Measurements from ENCODE around the gene ANTKMT.

DNA sequence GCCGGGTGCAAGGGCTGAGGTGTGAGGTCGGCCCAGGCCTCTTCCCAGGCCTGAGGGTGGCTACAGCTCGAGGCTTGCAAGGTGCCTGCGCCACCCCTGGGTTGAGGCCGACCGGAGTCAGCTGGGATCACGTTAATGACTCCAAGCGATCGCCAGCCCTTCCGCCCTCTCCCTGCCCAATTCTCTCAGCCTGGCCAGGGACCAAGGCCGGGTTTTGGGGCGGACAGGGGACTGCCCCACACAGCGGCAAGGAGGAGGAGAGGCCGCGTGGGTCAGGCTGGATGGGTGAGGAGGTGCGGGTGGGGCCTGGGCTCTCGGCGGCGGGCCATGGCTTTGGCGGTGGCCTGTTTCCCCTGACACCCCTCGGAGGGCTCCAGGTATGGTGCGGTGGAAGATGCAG, 27.6 kb upstream of the ANTKMT start:
- TF ChIP-seq POLR2A (IDR thresholded peaks at IDR 0.05; ENCODE audit: low read depth, low read length) (no peak), POLR2AphosphoS5 (IDR thresholded peaks at IDR 0.05; ENCODE audit: low read depth, low read length) (no peak)

Data from GM12892 (cell line).